ENCODE data around the gene CROCC2. TPM values are rescaled to one million over a fixed set of nuclear protein-coding genes. Genes with fewer than 3 reads are reported as not detected.

CROCC2 gene
- total and polyA plus RNA-seq, 2 of the 13 experiments (the other 11 are each of a cell fraction or from before 2014, with no cell fraction given) = not detected

DNA sequence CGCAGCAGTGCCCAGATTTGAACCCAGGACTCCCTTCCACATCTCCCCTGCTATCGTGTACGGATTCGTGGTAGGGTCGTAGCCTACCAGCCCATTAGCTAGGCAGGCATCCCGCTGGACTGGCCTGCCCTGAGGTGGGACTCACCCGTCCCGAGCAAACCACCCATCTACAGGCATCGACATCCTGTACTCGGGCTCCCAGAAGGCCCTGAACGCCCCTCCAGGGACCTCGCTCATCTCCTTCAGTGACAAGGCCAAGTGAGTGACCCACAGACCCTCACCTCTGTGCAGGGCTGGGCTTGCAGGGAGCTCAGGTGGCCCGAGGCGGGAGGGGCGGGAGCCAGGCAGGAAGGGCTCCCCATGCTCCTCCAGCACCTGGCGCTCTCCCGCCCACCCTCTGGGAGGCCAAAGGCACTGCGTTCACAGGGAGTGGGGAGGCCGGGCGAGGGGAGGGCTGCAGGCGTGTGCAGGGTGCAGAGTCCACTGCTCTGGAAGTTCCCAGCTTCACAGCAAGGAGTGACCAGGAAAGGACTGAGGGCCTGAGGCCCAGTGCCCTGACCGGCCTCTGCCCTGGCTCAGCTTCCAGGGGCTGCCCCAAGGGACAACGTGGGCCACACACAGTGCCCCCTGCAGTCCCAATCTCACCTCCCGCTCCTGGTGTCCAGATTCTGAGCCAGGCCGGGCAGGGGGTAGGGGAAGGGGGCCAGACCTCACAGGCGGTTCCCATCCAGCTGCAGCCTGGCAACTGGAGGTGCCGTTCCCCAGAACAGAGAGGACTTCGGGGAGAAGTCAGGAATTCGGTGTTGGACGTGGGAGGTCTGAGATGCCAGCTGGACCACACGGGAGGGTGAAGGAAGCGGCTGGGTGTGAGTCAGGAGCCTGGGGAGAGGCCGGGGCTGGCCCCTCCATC is 32.1 kb upstream of the CROCC2 start (continued):
- TF ChIP-seq ZNF333 (CRISPR knock-in tag; IDR thresholded peaks at IDR 0.05; ENCODE audit: borderline replicate concordance) (0 out of 2 replicates have a peak, but pooled peaks have one; percentile 85), KLF11 (CRISPR knock-in tag; IDR thresholded peaks at IDR 0.05) (peak; percentile 90), HOXA5 (CRISPR knock-in tag; IDR thresholded peaks at IDR 0.05) (peak; percentile 65), ZNF354B (CRISPR knock-in tag; IDR thresholded peaks at IDR 0.05) (no peak), SMAD3 (CRISPR knock-in tag; IDR thresholded peaks at IDR 0.05) (peak; percentile 74; the same call in 1 of the 2 replicates), CCDC6 (CRISPR knock-in tag; IDR thresholded peaks at IDR 0.05) (peak; percentile 97), HOXA7 (CRISPR knock-in tag; IDR thresholded peaks at IDR 0.05) (no peak), FOXK1 (CRISPR knock-in tag; IDR thresholded peaks at IDR 0.05; ENCODE audit: borderline replicate concordance, low read depth) (peak; percentile 59), ZNF703 (CRISPR knock-in tag; IDR thresholded peaks at IDR 0.05; ENCODE audit: borderline replicate concordance) (no peak)
- TF ChIP-seq, protein P1, sequence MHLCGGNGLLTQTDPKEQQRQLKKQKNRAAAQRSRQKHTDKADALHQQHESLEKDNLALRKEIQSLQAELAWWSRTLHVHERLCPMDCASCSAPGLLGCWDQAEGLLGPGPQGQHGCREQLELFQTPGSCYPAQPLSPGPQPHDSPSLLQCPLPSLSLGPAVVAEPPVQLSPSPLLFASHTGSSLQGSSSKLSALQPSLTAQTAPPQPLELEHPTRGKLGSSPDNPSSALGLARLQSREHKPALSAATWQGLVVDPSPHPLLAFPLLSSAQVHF (CRISPR knock-in tag; IDR thresholded peaks at IDR 0.05) = no peak
- TF ChIP-seq, protein P2, sequence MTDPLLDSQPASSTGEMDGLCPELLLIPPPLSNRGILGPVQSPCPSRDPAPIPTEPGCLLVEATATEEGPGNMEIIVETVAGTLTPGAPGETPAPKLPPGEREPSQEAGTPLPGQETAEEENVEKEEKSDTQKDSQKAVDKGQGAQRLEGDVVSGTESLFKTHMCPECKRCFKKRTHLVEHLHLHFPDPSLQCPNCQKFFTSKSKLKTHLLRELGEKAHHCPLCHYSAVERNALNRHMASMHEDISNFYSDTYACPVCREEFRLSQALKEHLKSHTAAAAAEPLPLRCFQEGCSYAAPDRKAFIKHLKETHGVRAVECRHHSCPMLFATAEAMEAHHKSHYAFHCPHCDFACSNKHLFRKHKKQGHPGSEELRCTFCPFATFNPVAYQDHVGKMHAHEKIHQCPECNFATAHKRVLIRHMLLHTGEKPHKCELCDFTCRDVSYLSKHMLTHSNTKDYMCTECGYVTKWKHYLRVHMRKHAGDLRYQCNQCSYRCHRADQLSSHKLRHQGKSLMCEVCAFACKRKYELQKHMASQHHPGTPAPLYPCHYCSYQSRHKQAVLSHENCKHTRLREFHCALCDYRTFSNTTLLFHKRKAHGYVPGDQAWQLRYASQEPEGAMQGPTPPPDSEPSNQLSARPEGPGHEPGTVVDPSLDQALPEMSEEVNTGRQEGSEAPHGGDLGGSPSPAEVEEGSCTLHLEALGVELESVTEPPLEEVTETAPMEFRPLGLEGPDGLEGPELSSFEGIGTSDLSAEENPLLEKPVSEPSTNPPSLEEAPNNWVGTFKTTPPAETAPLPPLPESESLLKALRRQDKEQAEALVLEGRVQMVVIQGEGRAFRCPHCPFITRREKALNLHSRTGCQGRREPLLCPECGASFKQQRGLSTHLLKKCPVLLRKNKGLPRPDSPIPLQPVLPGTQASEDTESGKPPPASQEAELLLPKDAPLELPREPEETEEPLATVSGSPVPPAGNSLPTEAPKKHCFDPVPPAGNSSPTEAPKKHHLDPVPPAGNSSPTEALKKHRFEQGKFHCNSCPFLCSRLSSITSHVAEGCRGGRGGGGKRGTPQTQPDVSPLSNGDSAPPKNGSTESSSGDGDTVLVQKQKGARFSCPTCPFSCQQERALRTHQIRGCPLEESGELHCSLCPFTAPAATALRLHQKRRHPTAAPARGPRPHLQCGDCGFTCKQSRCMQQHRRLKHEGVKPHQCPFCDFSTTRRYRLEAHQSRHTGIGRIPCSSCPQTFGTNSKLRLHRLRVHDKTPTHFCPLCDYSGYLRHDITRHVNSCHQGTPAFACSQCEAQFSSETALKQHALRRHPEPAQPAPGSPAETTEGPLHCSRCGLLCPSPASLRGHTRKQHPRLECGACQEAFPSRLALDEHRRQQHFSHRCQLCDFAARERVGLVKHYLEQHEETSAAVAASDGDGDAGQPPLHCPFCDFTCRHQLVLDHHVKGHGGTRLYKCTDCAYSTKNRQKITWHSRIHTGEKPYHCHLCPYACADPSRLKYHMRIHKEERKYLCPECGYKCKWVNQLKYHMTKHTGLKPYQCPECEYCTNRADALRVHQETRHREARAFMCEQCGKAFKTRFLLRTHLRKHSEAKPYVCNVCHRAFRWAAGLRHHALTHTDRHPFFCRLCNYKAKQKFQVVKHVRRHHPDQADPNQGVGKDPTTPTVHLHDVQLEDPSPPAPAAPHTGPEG (CRISPR knock-in tag; IDR thresholded peaks at IDR 0.05) = no peak
- TF ChIP-seq, protein P3, sequence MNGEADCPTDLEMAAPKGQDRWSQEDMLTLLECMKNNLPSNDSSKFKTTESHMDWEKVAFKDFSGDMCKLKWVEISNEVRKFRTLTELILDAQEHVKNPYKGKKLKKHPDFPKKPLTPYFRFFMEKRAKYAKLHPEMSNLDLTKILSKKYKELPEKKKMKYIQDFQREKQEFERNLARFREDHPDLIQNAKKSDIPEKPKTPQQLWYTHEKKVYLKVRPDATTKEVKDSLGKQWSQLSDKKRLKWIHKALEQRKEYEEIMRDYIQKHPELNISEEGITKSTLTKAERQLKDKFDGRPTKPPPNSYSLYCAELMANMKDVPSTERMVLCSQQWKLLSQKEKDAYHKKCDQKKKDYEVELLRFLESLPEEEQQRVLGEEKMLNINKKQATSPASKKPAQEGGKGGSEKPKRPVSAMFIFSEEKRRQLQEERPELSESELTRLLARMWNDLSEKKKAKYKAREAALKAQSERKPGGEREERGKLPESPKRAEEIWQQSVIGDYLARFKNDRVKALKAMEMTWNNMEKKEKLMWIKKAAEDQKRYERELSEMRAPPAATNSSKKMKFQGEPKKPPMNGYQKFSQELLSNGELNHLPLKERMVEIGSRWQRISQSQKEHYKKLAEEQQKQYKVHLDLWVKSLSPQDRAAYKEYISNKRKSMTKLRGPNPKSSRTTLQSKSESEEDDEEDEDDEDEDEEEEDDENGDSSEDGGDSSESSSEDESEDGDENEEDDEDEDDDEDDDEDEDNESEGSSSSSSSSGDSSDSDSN (CRISPR knock-in tag; IDR thresholded peaks at IDR 0.05) = peak; percentile 98
- TF ChIP-seq, protein P4, sequence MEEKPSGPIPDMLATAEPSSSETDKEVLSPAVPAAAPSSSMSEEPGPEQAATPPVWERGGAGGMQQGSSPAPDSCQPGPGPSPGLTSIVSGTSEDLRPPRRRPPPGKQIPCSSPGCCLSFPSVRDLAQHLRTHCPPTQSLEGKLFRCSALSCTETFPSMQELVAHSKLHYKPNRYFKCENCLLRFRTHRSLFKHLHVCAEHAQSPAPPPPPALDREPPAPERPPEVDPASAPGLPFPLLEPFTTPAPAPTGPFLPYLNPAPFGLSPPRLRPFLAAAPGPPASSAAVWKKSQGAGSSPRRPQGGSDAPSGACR (CRISPR knock-in tag; IDR thresholded peaks at IDR 0.05) = peak; percentile 99
- TF ChIP-seq, protein P5, sequence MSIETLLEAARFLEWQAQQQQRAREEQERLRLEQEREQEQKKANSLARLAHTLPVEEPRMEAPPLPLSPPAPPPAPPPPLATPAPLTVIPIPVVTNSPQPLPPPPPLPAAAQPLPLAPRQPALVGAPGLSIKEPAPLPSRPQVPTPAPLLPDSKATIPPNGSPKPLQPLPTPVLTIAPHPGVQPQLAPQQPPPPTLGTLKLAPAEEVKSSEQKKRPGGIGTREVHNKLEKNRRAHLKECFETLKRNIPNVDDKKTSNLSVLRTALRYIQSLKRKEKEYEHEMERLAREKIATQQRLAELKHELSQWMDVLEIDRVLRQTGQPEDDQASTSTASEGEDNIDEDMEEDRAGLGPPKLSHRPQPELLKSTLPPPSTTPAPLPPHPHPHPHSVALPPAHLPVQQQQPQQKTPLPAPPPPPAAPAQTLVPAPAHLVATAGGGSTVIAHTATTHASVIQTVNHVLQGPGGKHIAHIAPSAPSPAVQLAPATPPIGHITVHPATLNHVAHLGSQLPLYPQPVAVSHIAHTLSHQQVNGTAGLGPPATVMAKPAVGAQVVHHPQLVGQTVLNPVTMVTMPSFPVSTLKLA (IDR thresholded peaks at IDR 0.05) = no peak
- TF ChIP-seq, protein P6, sequence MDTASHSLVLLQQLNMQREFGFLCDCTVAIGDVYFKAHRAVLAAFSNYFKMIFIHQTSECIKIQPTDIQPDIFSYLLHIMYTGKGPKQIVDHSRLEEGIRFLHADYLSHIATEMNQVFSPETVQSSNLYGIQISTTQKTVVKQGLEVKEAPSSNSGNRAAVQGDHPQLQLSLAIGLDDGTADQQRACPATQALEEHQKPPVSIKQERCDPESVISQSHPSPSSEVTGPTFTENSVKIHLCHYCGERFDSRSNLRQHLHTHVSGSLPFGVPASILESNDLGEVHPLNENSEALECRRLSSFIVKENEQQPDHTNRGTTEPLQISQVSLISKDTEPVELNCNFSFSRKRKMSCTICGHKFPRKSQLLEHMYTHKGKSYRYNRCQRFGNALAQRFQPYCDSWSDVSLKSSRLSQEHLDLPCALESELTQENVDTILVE (CRISPR knock-in tag; IDR thresholded peaks at IDR 0.05) = peak; percentile 78

Measured in HepG2 (cell line).